Hematopoietic multipotent progenitor cell treated with erythropoietin and hydrocortisone succinate and interleukin-3 and kit ligand, for 8 days (in vitro differentiated cells): ENCODE measurements around the gene FADS2.
A peak's percentile ranks its signal among the peaks of the same experiment; 100 is the strongest.

Experiments used
- DNase-seq: peaks from one replicate; pipeline ENCODE4 v3.0.0-alpha.2; 2015

The FADS2 gene

DNA sequence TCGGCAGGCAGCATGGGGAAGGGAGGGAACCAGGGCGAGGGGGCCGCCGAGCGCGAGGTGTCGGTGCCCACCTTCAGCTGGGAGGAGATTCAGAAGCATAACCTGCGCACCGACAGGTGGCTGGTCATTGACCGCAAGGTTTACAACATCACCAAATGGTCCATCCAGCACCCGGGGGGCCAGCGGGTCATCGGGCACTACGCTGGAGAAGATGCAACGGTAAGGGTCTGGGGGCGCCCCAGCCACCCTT lies 204 bp downstream of the FADS2 start:
- no peak for DNase-seq

DNA sequence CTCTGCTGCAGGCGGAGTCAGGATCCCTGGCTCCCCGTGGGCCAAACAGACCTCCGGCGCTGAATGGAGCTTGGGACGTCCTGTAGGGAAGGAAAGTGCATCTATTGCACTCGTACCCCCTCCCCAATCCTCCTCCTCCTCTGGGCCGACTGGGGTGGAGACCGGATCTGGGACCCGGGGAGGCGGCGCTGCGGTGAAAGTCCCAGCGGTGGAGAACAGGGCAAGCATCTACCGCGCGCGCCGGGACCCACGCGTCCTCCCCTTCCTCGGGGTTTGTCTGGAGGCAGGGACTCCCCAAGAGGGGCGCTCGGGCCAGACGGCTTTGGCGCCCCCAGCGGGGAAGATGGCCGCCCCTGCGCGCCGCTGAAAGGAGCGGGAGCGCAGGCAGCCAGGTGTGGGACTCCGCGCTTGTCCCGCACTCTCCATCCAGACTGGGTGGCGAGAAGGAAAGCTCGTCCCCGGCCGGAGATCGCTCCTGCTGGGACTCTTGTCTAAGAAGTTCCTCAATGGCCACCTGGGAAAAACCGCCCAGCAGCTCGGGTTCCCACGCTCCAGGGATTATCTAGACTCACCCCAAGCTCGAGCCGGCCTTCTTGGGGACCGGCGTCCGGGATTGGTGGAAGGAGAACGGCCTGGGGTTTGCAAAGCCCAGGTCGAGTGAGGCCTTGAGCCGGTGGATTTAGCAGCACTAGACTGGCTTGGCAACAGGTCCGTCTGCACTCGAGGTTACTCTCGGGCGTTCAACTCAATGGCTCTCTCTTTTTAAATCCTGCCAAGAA lies 718 bp downstream of the FADS2 start:
- peak; percentile 61 for DNase-seq

DNA sequence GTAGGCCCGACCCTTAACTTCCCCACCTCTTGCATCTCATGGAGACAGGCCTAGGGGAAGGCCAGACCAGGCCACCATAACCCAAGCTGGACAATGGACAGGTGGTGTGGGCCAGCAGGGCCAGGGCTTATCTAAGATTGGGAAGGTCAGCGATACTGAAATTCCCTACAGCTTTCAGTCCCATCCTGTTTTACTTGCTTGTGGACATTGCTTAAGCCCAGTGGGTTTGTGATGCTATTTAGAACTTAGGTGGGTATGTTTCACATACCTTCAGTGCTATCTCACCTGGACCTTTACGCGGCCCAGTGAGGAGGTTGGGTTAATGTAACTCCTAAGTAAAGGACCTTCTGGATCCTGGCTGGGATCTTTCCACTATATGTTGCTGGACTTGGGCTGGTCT lies 1.7 kb downstream of the FADS2 start:
- DNase-seq: no peak

DNA sequence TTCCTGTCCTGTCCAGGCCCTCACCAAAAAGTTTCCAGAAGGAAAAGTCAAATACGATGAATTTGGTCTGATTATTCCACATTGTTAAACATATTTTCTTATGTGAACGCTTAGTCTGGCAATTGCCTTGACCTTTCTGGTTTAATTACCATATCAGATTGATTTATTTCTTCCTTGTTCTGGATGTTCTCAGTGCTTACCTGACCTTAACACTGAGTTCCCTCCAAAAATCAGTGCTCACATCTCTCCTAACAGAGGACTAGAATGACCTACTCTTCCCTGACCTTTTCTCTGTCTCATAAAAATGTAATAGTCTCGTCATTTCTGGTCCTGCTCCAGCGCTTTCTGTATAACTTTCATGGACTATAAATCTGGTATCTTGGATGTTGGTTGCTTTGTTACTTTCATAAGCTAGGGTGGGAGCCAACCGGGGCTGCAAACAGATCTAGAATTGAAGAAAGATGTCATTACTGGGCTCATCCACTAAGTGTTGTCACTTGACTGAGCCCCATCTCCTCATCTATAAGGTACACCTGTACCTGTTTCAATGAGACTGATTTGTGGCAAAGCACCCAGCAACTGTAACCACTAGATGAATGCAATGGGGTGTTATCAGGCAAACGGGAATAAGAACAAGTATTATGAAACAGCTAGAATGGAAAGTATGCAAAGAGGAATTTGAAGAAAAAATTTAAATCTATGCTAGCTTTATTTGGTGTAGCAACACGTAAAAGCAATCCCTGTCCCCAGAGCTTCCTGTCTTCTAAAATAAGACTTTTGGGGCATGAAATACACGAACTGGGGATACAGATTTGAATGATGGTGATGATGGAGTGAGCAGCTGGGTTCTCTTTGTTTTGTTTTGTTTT lies 2.4 kb downstream of the FADS2 start:
- DNase-seq: peak; percentile 24

DNA sequence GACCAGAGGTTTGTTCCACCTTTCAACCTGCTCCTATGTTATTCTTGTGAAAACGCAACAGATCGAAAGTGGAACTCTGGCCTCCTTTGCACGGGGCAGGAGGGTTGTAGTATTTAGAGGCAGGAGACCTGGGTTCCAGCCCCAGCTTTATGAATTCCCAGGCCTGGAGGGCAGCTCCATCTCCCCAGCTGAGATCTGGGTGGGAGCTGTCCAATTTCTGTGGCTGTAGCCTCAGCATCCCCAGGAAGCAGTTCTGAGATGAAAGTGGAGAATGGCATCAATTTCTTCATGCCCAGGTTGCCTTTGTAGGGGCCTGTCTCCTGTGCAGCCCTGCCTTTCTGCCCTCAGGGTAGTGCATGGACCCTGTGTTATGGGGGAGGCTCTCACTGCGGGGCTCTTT lies 4.1 kb downstream of the FADS2 start:
- peak; percentile 22 for DNase-seq

DNA sequence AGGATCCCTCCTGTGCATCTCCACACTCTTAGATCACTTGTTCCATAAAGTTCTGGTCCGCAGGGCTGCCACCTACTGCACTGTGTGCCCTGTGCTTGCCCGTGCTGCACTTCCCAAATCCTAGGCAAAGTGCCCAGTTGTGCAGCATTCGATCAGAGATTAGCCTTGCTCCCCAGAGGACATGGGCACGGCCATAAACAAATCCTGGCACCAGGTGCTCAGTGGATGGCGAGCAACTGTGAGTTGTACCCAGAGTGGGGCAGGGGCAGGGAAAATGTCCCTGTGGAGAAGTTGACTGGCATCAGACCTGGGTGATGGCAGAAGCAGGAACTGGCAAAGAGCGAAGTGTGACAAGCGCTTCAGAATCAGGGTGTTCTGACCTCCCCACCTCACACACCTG lies 4.7 kb downstream of the FADS2 start:
- DNase-seq: peak; percentile 77

DNA sequence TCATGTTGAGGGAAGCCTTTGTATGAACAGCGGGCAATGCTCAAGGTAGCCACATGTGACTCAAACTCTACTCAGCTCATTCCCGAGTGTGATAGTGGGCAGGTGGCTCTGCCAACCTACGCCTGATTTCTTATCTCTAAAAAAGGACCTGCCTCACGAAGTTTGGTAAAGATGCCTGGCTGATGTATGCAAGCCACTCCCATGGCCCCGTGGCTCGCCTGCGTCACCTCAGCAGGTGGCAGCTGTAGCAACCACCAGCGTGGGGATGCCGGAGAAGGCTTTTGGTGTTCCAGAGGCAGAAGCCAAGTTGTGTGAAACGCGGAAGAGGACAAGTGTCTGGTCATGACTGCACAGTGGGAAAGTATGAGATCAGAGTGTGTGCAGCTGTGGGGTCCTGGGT lies 5.4 kb downstream of the FADS2 start:
- peak; percentile 74 for DNase-seq

DNA sequence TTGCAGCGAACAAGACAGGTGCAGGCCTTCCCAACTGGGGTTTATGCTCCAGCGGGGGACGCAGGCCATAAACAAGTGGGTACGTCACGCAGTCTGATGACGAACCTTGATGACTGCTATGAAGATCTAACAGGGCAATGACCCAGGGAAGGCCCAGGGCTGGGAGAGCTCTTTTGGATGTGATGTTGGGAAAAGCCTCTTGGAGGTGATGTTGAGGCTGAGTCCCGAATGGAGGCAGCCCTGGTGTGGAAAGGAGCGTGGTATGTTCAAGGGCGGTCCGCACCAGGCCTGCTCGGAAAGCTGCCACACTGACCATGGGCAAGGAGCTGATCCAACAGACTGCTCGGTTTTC lies 5.8 kb downstream of the FADS2 start:
- DNase-seq: peak; percentile 61

DNA sequence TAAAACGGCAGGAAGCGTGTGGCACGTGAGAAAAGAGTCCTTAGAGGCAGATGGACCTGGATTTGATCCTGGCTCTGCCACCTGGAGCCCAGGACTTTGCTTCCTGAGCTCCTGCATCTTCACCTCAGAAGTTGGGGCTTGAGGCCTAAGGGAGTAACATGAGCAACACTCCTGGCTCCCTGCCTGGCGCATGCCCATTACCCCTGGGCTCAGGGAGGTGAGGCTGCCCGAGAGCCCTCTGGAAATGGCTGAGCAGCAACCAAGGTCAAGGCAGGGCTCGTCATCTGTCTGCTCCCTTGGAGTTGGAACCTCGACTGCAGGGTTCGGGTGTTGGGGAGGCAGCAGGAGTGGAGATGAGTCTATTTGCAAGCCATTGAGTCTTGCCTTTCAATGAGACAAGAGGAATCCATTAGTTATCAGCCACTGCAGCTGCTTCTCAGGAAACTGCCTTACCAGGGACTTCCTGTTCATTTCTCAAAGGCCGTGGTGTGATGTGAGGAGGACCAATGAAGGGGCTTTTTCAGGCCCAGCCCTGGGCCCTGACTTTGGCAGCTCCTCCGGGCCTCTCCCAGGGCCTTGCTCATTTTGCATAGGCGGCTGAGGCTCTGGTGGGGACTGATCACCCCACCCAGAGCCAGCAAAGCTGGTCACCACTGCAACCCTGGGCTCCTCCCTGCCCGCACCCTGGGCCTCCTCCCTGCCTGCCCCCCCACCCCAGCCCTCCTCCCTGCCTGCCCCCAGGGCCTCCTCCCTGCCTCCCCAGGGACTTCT lies 6.4 kb downstream of the FADS2 start:
- peak; percentile 99 for DNase-seq

DNA sequence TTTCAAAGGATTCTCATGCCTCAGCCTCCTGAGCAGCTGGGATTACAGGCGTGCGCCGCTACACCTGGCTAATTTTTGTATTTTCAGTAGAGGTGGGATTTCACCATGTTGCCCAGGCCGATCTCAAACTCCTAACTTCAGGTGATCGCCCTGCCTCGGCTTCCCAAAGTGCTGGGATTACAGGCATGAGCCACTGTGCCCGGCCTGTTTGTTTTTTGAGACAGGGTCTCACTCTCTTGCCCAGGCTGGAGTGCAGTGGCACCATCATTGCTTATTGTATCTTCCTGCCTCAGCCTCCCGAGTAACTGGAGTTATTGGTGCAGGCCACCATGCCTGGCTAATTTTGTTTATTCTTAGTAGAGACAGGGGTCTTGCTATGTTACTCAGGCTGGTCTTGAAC lies 8.1 kb downstream of the FADS2 start:
- DNase-seq: peak; percentile 6

DNA sequence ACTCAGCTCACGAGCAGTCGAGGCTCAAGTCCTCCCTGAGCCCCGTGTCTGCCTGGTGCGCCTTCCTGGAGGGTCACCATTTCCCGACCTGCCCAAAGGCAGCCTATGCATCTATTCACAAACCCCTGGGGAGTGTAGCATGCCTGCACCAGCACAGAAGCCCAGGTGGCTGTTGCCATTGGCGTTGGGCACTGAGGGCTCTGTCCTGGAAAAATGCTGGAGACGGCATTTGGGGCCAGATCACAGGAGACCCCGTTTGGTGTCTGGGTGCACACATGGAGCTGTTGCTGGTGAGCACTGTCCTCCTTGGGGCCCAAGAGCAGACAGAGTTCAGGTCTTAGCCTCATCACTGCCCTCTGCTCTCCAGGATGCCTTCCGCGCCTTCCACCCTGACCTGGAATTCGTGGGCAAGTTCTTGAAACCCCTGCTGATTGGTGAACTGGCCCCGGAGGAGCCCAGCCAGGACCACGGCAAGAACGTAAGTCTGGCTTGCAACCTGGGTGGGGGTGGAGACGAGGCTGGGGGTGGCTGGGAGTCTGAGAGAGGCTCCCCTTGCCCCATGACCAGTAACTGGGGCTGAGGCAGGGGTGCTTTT lies 9.4 kb downstream of the FADS2 start:
- DNase-seq: peak; percentile 6

DNA sequence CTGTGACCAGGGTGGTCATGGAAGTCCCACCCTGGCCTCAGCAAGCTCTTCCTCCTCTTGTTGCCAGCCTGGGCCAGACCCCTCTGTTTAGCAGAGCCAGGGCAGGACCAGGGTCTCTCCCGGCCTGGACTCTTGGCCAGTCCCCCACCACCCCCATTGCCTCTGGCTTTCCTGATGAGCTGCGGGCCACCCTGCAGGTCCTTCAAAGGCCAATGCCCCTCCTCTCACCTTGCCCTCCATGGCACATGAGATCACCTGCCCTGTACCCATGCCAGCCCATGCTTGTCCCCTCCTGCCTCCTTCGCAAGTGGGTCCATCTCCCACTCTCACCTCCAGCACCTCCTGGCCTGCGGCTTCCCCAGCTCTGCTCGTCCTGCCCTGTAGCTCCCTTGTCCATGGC lies 10.4 kb downstream of the FADS2 start:
- DNase-seq: no peak

DNA sequence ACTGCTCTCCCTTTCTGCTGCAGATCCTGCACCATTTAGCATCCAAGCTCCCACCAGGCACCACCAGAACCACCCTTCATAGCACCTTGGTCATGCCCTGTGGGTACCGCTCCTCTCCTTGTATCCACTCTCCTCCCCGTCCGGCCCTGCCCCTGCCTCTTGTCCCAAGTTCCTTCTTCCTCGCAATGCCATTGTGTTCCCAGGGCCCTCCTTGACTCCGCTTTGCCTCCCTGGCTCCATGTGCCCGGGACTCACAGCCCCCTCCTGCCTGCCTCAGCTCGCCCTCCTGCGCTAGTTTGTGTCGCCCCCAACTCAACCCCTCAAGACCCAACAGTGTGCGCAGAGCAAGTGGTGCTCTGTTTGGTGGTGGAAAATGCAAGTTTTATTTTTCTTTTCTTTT lies 10.8 kb downstream of the FADS2 start:
- no peak for DNase-seq

DNA sequence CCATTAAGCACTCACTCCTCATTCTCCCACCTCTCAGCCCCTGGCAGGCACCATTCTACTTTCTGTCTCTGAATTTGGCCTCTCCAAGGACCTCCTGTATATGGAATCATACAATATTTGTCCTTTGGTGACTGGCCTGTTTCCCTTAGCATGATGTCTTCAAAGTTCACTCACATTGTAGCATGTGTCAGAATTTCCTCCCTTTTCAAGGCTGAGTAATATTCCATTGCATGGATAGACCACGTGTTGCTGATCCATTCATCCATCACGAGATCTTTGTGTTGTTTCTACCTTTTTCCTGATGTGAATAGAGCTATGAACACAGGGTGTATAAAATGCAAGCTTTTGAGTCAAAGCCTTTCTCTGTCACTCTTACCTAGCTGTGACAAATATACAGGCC lies 11.6 kb downstream of the FADS2 start:
- no peak for DNase-seq

DNA sequence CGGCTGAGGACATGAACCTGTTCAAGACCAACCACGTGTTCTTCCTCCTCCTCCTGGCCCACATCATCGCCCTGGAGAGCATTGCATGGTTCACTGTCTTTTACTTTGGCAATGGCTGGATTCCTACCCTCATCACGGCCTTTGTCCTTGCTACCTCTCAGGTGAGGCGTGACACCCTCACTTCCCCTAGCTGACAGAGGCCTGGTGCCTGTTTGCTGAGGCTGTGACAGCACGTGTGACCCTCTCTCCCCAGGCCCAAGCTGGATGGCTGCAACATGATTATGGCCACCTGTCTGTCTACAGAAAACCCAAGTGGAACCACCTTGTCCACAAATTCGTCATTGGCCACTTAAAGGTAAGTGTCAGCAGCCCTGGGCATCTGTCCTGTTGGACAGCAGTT lies 12.3 kb downstream of the FADS2 start:
- DNase-seq: no peak

DNA sequence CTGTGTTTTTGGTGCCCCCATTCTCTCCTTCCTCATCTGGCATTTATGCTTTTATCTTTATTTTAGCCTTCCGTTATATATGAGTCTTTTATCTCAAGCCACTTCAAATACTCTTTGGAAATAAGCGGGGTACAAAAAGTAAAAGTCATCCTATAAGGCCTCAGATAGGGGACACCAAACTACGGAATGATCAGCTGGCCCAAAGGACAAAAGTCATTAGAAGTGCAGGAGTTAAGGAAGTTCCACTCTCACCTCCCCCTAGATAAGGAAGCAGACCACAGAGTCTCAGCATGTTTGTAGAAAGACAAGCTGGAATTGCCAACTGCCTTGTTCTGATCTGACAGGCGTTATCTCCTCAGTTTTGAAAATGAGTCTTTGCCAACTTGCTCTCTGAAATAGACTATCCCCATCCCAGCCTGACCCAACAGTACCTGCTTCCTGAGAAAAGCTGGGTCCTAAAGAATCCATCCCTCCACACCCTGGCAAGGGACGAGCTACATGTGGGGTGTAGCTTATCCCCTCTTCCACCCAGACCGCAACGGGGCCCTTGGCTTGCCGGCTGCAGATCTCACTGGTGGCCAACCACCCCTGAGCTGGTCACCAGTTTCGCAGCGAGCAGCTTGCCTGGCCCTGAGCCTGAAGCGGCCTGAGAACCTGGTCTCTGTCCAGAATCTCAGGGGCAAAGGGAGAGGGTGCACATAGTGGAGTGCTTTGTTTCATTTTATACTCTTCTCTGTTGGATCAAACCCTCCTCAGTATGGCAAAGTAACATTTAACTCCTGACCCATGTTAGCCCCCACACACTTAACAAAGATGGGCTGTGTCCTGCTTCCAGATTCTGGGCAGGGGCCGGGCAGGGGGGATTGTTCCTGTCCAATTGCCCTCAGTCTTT lies 13.8 kb downstream of the FADS2 start:
- peak; percentile 93 for DNase-seq

DNA sequence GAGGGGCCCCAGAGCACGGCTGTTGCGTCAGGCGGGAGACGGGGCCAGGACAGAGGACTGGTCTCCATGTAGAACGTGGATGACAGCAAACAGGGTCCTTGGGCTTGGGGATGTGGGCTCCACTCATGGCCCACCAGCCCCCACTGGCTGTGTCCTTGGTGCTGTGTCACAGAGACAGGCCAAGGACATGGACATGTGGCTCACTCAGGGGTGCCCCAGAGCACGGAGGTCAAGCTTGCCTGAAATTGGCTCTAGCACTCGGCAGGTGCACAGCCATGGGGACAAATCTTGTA lies 14.4 kb downstream of the FADS2 start:
- DNase-seq: peak; percentile 1

DNA sequence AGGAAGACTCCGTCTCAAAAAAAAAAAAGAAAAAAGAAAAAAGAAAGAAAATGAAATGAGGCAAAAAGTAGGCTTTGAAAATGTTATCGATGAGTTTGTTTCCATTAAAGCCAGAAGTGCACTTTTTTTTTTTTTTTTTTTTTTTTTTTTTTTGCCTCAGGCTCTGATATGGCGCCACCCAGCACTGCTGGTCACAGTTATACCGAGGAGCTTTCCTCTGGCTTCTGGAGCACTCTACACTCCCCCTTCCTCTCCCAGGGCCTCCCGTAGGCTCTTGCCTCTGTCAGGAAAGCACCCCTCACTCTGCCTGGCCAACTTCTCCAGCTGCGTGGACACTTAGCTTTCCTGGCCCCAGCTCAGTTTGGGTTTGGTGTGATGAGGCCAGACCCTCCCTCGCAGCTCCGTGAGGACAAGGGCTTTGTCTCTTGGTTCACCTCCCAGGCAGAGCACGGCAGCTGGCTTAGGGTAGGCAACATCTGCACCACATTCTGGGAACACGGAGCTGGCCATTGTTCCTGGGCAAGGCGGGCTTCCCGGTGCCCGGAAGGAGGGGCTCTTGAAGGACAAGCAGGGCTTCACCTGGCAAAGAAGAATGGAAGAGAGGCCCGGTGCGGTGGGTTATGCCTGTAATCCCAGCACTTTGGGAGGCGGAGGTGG lies 16.9 kb downstream of the FADS2 start:
- peak; percentile 3 for DNase-seq

DNA sequence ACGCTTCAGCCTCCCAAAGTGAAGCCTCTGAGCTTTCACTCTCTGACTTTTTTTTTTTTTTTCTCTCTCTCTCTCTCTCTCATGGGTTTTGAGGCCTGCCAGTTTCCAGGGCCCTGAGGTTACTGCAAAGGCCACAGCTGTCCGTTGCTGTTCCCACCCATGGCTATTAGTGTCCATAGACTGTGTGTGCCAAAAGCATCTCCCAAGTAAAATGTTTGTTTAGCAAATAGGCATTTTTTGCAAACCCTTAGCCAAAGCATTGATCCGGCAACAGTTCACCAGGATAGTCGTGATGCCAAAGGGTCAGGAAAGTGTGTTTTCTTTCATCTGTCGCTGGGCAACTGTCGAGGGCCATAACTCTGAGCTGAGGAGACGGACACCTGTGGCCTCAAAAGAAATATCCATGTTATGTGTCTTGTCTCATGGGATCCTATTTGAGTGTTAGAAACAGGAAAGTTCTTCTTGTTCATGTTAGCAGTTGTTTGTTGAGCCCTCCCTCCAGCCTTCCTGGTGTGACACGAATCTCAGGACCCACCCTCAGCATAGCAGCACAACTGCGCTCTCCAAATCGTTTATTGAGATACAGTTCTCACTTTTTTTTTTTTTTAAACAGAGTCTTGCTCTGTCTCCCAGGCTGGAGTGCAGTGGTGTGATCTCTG lies 18.4 kb downstream of the FADS2 start:
- no peak for DNase-seq

DNA sequence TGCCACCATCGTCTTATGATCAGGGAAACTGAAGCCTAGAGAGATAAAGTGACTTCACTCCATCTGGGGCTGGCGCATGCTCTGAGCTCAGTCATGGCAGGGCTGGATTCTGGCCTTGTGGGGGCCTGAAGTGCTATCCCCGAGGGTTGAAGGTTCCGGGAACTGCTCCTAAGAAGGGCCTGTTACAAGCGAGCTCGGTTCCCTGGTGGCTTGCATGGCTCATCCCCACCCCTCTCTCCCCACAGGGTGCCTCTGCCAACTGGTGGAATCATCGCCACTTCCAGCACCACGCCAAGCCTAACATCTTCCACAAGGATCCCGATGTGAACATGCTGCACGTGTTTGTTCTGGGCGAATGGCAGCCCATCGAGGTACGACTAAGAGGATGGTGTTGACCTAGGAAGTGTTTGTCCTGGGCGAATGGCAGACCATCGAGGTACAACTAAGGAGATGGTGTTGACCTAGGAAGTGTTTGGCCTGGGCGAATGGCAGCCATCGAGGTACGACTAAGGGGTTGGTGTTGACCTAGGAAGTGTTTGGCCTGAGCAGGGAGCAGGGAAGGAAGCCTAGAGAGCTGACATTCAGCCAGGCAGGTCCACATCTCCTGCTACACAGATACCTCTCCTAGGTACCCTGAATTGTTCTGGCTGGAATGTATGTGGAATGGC lies 19.9 kb downstream of the FADS2 start:
- DNase-seq: no peak

DNA sequence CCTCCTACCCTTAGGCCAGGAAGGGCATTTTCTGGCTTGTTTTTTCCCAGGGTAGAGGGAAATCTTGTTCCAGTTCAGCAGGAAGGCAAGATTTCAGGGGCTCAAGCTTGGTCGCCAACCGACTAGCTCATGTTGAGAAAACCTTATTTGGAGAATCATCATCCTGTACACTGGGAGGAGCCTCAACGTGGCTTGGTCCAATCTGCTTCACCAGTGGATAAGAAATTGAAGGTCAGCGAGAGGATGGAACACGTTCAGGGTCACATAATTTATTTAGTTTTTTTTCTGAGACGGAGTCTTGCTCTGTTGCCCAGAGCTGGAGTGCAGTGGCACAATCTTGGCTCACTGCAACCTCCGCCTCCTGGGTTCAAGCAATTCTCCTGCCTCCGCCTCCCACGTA lies 20.5 kb downstream of the FADS2 start:
- DNase-seq: no peak
